Loucy (cell line): ENCODE data around the gene ENTPD3.
"Not testable (repeated sequence)": the region's sequence is repeated elsewhere in the genome, so short reads cannot be mapped to it uniquely, and the experiment has no call there.

Source experiments
- H2AFZ ChIP-seq: fragments of 200-600 bp; sonication (generic); 2 replicates; pipeline ENCODE4 v1.6.0; 2016; ENCODE audit warnings: antibody characterized with exemption, mild to moderate bottlenecking, low read length, moderate library complexity
- H3F3A ChIP-seq: fragments of 200-600 bp; 2 replicates; pipeline ENCODE4 v1.6.0; 2016; ENCODE audit warnings: antibody characterized with exemption, low read depth, mild to moderate bottlenecking
- H3K27me3 ChIP-seq: fragments of 200-600 bp; sonication (generic); 2 replicates; pipeline ENCODE4 v1.6.1; 2014; ENCODE audit warnings: low read length, mild to moderate bottlenecking; ENCODE audit not compliant: insufficient read depth, poor library complexity, severe bottlenecking
- H3K36me3 ChIP-seq: fragments of 200-600 bp; sonication (generic); 2 replicates; pipeline ENCODE4 v1.6.1; 2016; ENCODE audit warnings: low read length; ENCODE audit not compliant: insufficient read depth
- H3K4me1 ChIP-seq: fragments of 200-600 bp; sonication (generic); 2 replicates; pipeline ENCODE4 v1.5.1; 2014; ENCODE audit warnings: low read length, mild to moderate bottlenecking; ENCODE audit not compliant: insufficient read depth, poor library complexity, severe bottlenecking
- H3K4me2 ChIP-seq: fragments of 200-600 bp; sonication (generic); 2 replicates; pipeline ENCODE4 v1.6.0; 2014; ENCODE audit warnings: antibody characterized with exemption, low read length, low read depth, mild to moderate bottlenecking; ENCODE audit not compliant: poor library complexity, severe bottlenecking
- H3K4me3 ChIP-seq: fragments of 200-600 bp; sonication (generic); 2 replicates; pipeline ENCODE4 v1.5.1; 2014; ENCODE audit warnings: low read length, mild to moderate bottlenecking, mixed read lengths; ENCODE audit not compliant: poor library complexity, severe bottlenecking
- H3K79me2 ChIP-seq: fragments of 200-600 bp; sonication (generic); 2 replicates; pipeline ENCODE4 v1.6.1; 2014; ENCODE audit warnings: low read length; ENCODE audit not compliant: insufficient read depth
- H3K9ac ChIP-seq: fragments of 200-600 bp; sonication (generic); 2 replicates; pipeline ENCODE4 v1.6.0; 2014; ENCODE audit warnings: mild to moderate bottlenecking, low read depth, low read length, moderate library complexity; ENCODE audit not compliant: poor library complexity, severe bottlenecking
- H3K9me2 ChIP-seq: fragments of 200-600 bp; sonication (generic); replicated peaks from 2 replicates; pipeline ENCODE4 v1.6.1; 2016; ENCODE audit warnings: low read depth, low read length, mixed read lengths
- H3K9me3 ChIP-seq: fragments of 200-600 bp; sonication (generic); 2 replicates; pipeline ENCODE4 v1.6.1; 2014; ENCODE audit warnings: mild to moderate bottlenecking, antibody characterized with exemption, low read length, low read depth; ENCODE audit not compliant: insufficient read depth
- H4K20me1 ChIP-seq: fragments of 200-600 bp; sonication (generic); 2 replicates; pipeline ENCODE4 v1.6.0; 2014; ENCODE audit warnings: antibody characterized with exemption, low read length, mild to moderate bottlenecking; ENCODE audit not compliant: insufficient read depth, poor library complexity, severe bottlenecking
- CTCF ChIP-seq: fragments of 200-600 bp; sonication (generic); conservative IDR thresholded peaks from 2 replicates; pipeline ENCODE4 v1.5.1; 2014; ENCODE audit warnings: mild to moderate bottlenecking, antibody characterized with exemption, low read length
- EZH2phosphoT487 ChIP-seq: fragments of 200-600 bp; IDR thresholded peaks from 2 replicates; pipeline ENCODE4 v1.6.1; 2018; ENCODE audit warnings: antibody characterized with exemption, mild to moderate bottlenecking, moderate library complexity, borderline replicate concordance

The ENTPD3 gene

GRCh38 chr3:40461161-40461560 is 74.2 kb downstream of the ENTPD3 start:
- Histone ChIP-seq H3F3A (no peaks in the 10 kb centered on the region), H3K4me2 (peak overlapping the region; percentile 93), H3K9me2 (no peaks in the 10 kb centered on the region), H3K9ac (no peak overlapping the region), H3K4me1 (peaks cover 24% of the 10 kb centered on the region), H3K27me3 (no peaks in the 10 kb centered on the region), H2AFZ (no peak overlapping the region), H3K4me3 (no peak overlapping the region), H3K9me3 (no peaks in the 10 kb centered on the region), H4K20me1 (peaks cover 44% of the 10 kb centered on the region), H3K36me3 (peaks cover 49% of the 10 kb centered on the region), H3K79me2 (peaks cover 43% of the 10 kb centered on the region)
- TF ChIP-seq EZH2phosphoT487 = no peak
- no peak for TF ChIP-seq CTCF

- not testable (repeated sequence) for H3K9me3 ChIP-seq, H3F3A ChIP-seq, H3K9ac ChIP-seq, H3K4me2 ChIP-seq, H3K9me2 ChIP-seq, H2AFZ ChIP-seq, H3K27me3 ChIP-seq, H3K4me3 ChIP-seq
- H3K36me3 ChIP-seq = peaks cover 49% of the 10 kb centered on the region
- peaks cover 38% of the 10 kb centered on the region for H4K20me1 ChIP-seq
- H3K4me1 ChIP-seq = peaks cover 19% of the 10 kb centered on the region
- H3K79me2 ChIP-seq = peaks cover 36% of the 10 kb centered on the region
These were observed 75.9 kb downstream of the ENTPD3 start for GRCh38 chr3:40462838-40463237.

- Histone ChIP-seq H3K36me3 (peaks cover 49% of the 10 kb centered on the region), H3K4me2 (no peak overlapping the region), H2AFZ (no peak overlapping the region), H3F3A (no peaks in the 10 kb centered on the region), H3K27me3 (no peaks in the 10 kb centered on the region), H3K79me2 (peaks cover 28% of the 10 kb centered on the region), H3K4me1 (peaks cover 12% of the 10 kb centered on the region), H4K20me1 (peaks cover 31% of the 10 kb centered on the region), H3K4me3 (no peak overlapping the region), H3K9ac (no peak overlapping the region), H3K9me3 (no peaks in the 10 kb centered on the region), H3K9me2 (no peaks in the 10 kb centered on the region)
- TF ChIP-seq EZH2phosphoT487 (no peak), CTCF (no peak)
These were observed 76.6 kb downstream of the ENTPD3 start for GRCh38 chr3:40463579-40463978.

GRCh38 chr3:40464339-40465110 is 77.5 kb downstream of the ENTPD3 start:
- H3K4me1 ChIP-seq = peaks cover 4% of the 10 kb centered on the region
- TF ChIP-seq CTCF (no peak), EZH2phosphoT487 (no peak)
- no peak overlapping the region for H2AFZ ChIP-seq
- no peaks in the 10 kb centered on the region for H3K9me2 ChIP-seq
- no peaks in the 10 kb centered on the region for H3F3A ChIP-seq
- H3K9me3 ChIP-seq = no peaks in the 10 kb centered on the region
- no peak overlapping the region for H3K4me3 ChIP-seq
- no peak overlapping the region for H3K9ac ChIP-seq
- H3K79me2 ChIP-seq = peaks cover 19% of the 10 kb centered on the region
- peaks cover 21% of the 10 kb centered on the region for H4K20me1 ChIP-seq
- H3K36me3 ChIP-seq = peaks cover 40% of the 10 kb centered on the region; the same call in 1 of the 2 replicates
- H3K4me2 ChIP-seq = no peak overlapping the region
- no peaks in the 10 kb centered on the region for H3K27me3 ChIP-seq
